HepG2 (cell line): ENCODE results near the gene ISOC2. TPM values are rescaled to one million over a fixed set of nuclear protein-coding genes. Genes with fewer than 3 reads are reported as not detected.
A peak's percentile ranks its signal among the peaks of the same experiment; 100 is the strongest.
"Not testable (repeated sequence)": the region's sequence is repeated elsewhere in the genome, so short reads cannot be mapped to it uniquely, and the experiment has no call there.

Experiments used
- ATAC-seq: fragments of 200-7000 bp; cut with Tn5 transposase; 3 replicates; pipeline ENCODE4 v1.9.1; 2020; ENCODE audit warnings: mild to moderate bottlenecking, moderate library complexity
- BruUV-seq: library from RNA; stranded (reverse); fragments of 400-500 nt; replicated peaks from 2 replicates; lab custom pipeline; 2021; lab: Mats Ljungman, UMichigan
- CTCF ChIA-PET: fragments of 300-600 bp; formaldehyde crosslinking; extraction: SDS; loops from one replicate; lab custom pipeline; 2021; ENCODE audit warnings: low total read pairs, inconsistent platforms, low intra/inter-chr PET ratio; lab: Yijun Ruan, JAX
- POLR2A ChIA-PET: fragments of 350-600 bp; sonication (Branson Sonifier 250); formaldehyde crosslinking; loops from one replicate; lab custom pipeline; 2020; ENCODE audit warnings: antibody characterized with exemption, inconsistent platforms; lab: Yijun Ruan, JAX
- DNase-seq: peaks from one replicate; pipeline ENCODE4 v3.0.0-alpha.2; 2015; ENCODE audit warnings: low spot score
- FAIRE-seq: peaks from 3 replicates; lab custom pipeline; 2011; peaks lifted over from hg19 to GRCh38; lab: Jason Lieb, UNC
- H2AFZ ChIP-seq: one replicate; pipeline ENCODE4 v1.6.1; 2011; ENCODE audit warnings: low read length, inconsistent platforms
- H3K27ac ChIP-seq: fragments of 300-600 bp; 3 replicates; pipeline ENCODE4 v1.8.0; 2011; ENCODE audit warnings: mixed run types, mild to moderate bottlenecking, mixed read lengths, low read length, inconsistent platforms; ENCODE audit not compliant: insufficient read depth; ENCODE audit errors: extremely low read length
- H3K27me3 ChIP-seq, 2 experiments: fragments of 200-600 bp in 1 of 2; 2 replicates in 1 of 2; 3 replicates in 1 of 2; pipeline versions ENCODE4 v1.6.0 to v1.8.0; 2011; ENCODE audit warnings: low read length in 2 of 2, mild to moderate bottlenecking in 2 of 2, moderate library complexity in 2 of 2, inconsistent platforms in 1 of 2; ENCODE audit not compliant: insufficient read depth in 2 of 2, control insufficient read depth in 1 of 2
- H3K36me3 ChIP-seq, 2 experiments: fragments of 200-600 bp in 1 of 2; replicated peaks in 1 of 2; 2 replicates in 1 of 2; 3 replicates in 1 of 2; pipeline versions ENCODE4 v1.5.1 to v1.8.0; 2011; ENCODE audit warnings: low read length in 2 of 2, inconsistent platforms in 1 of 2; ENCODE audit not compliant: insufficient read depth in 2 of 2, control insufficient read depth in 1 of 2
- H3K4me1 ChIP-seq: 2 replicates; pipeline ENCODE4 v1.5.1; 2012; ENCODE audit warnings: low read length, inconsistent platforms; ENCODE audit not compliant: insufficient read depth
- H3K4me2 ChIP-seq: 2 replicates; pipeline ENCODE4 v1.6.0; 2011; ENCODE audit warnings: low read depth, low read length, inconsistent platforms
- H3K4me3 ChIP-seq, 3 experiments: fragments of 200-600 bp in 1 of 3; sonication (generic), shearing (Covaris generic) in 1 of 3; replicated peaks in 1 of 3; 2 replicates each; pipeline ENCODE4 v1.5.1; 2011 to 2016; ENCODE audit warnings: low read length in 3 of 3, inconsistent platforms in 2 of 3, low read depth in 2 of 3, mild to moderate bottlenecking in 2 of 3, control low read depth in 1 of 3, mixed read lengths in 1 of 3; ENCODE audit not compliant: insufficient read depth in 1 of 3
- H3K79me2 ChIP-seq: one replicate; pipeline ENCODE4 v1.6.1; 2011; ENCODE audit warnings: low read length, inconsistent platforms; ENCODE audit not compliant: insufficient read depth
- H3K9ac ChIP-seq: 2 replicates; pipeline ENCODE4 v1.6.0; 2011; ENCODE audit warnings: mild to moderate bottlenecking, low read depth, low read length, inconsistent platforms; ENCODE audit not compliant: insufficient read depth
- H3K9me3 ChIP-seq: 2 replicates; pipeline ENCODE4 v1.5.1; 2012; ENCODE audit warnings: mild to moderate bottlenecking, low read length
- H4K20me1 ChIP-seq: 2 replicates; pipeline ENCODE4 v1.6.0; 2011; ENCODE audit warnings: inconsistent platforms, mild to moderate bottlenecking, low read length, moderate library complexity; ENCODE audit not compliant: insufficient read depth
- ATM ChIP-seq: fragments of 450-650 bp; IDR thresholded peaks from 2 replicates; pipeline ENCODE4 v1.7.1; 2017; ENCODE audit warnings: mild to moderate bottlenecking, borderline replicate concordance
- CENPX ChIP-seq: sonication (generic); formaldehyde crosslinking; IDR thresholded peaks from 2 replicates; pipeline ENCODE4 v1.9.0; 2021; ENCODE audit warnings: mild to moderate bottlenecking, missing genetic modification reagents, moderate library complexity
- DMAP1 ChIP-seq: IDR thresholded peaks from 2 replicates; pipeline ENCODE4 v1.6.1; 2016
- EHMT2 ChIP-seq: fragments of 200-600 bp; sonication (generic); IDR thresholded peaks from 2 replicates; pipeline ENCODE4 v1.7.0; 2017; ENCODE audit warnings: antibody characterized with exemption, low read depth, low read length, borderline replicate concordance
- MYNN ChIP-seq: sonication (generic); formaldehyde crosslinking; IDR thresholded peaks from 2 replicates; pipeline ENCODE4 v1.4.0; 2020; ENCODE audit warnings: mild to moderate bottlenecking, low read depth, missing genetic modification reagents
- SMAD1 ChIP-seq: sonication (generic); formaldehyde crosslinking; IDR thresholded peaks from 2 replicates; pipeline ENCODE4 v1.4.0; 2020; ENCODE audit warnings: missing genetic modification reagents, low read depth, mild to moderate bottlenecking, borderline replicate concordance
- ZKSCAN8 ChIP-seq: IDR thresholded peaks from 2 replicates; pipeline ENCODE4 v1.6.1; 2016; ENCODE audit warnings: borderline replicate concordance, missing genetic modification reagents, missing compliant biosample characterization
- ZMYM3 ChIP-seq: sonication (generic); formaldehyde crosslinking; IDR thresholded peaks from 2 replicates; pipeline ENCODE4 v1.5.1; 2020; ENCODE audit warnings: mild to moderate bottlenecking, missing genetic modification reagents
- ZNF10 ChIP-seq: sonication (generic); formaldehyde crosslinking; IDR thresholded peaks from 2 replicates; pipeline ENCODE4 v1.4.0; 2020; ENCODE audit warnings: mild to moderate bottlenecking, low read depth, missing genetic modification reagents, borderline replicate concordance
- ZNF121 ChIP-seq: sonication (generic); formaldehyde crosslinking; IDR thresholded peaks from 2 replicates; pipeline ENCODE4 v1.5.0; 2020; ENCODE audit warnings: mild to moderate bottlenecking, missing genetic modification reagents
- ZNF350 ChIP-seq: sonication (generic); formaldehyde crosslinking; IDR thresholded peaks from 2 replicates; pipeline ENCODE4 v1.4.0; 2020; ENCODE audit warnings: mild to moderate bottlenecking, low read depth, missing genetic modification reagents, borderline replicate concordance
- ZNF619 ChIP-seq: sonication (generic); formaldehyde crosslinking; IDR thresholded peaks from 2 replicates; pipeline ENCODE4 v1.4.0; 2020; ENCODE audit warnings: mild to moderate bottlenecking, missing genetic modification reagents
- ZNF629 ChIP-seq: sonication (generic); formaldehyde crosslinking; conservative IDR thresholded peaks from 2 replicates; pipeline ENCODE4 v1.5.0; 2020; ENCODE audit warnings: missing genetic modification reagents
- ZNF747 ChIP-seq: sonication (generic); formaldehyde crosslinking; IDR thresholded peaks from 2 replicates; pipeline ENCODE4 v1.8.1; 2023; ENCODE audit warnings: missing genetic modification reagents, mild to moderate bottlenecking, borderline replicate concordance
- ZSCAN21 ChIP-seq: sonication (generic); formaldehyde crosslinking; IDR thresholded peaks from 2 replicates; pipeline ENCODE4 v1.8.0; 2022; ENCODE audit warnings: mild to moderate bottlenecking, missing genetic modification reagents, moderate library complexity, borderline replicate concordance
- WGBS: methylation state at CpG from one replicate; pipeline ENCODE4 v1.1.6; 2017; ENCODE audit warnings: low lambda C conversion rate; 5-methylcytosine and 5-hydroxymethylcytosine counted together
- in situ Hi-C: cut with HindIII; loops from 2 replicates; pipeline ENCODE4 v1.10.0; 2017; ENCODE audit warnings: low pct_unique_long_range_greater_than_20kb; ENCODE audit not compliant: extremely low pct_ligation_motif_present
- intact Hi-C: fragments of 100-400 bp; cut with micrococcal nuclease; formaldehyde crosslinking; loops from one replicate; pipeline ENCODE4 v1.10.0; 2022; ENCODE audit not compliant: unreplicated experiment
- polyA plus RNA-seq, 8 experiments: library from polyadenylated mRNA; depleted of rRNA in 3 of 8; stranded (reverse) in 7 of 8; unstranded in 1 of 8; fragments of >200 nt; fragmentation: Illumina TruSeq in 4 of 8; extraction: Trizol in 4 of 8; gene quantifications; 2 replicates each; pipeline versions ENCODE4 v1.2.1 to v1.2.3, GENCODE V29; 2011 to 2016; ENCODE audit warnings: low read depth in 4 of 8, missing spikeins in 1 of 8, mixed read lengths in 1 of 8; ENCODE audit not compliant: insufficient read depth in 1 of 8
- total RNA-seq, 5 experiments: library from RNA; depleted of rRNA; stranded (reverse); fragments of >200 nt; fragmentation: Illumina TruSeq; extraction: Trizol; gene quantifications; 2 replicates each; pipeline ENCODE4 v1.2.3, GENCODE V29; 2016; ENCODE audit warnings: low read depth in 1 of 5
- TF ChIP-seq, protein P1 (sequence below): sonication (generic); formaldehyde crosslinking; IDR thresholded peaks from 2 replicates; pipeline ENCODE4 v1.9.0; 2022; ENCODE audit warnings: missing genetic modification reagents, mild to moderate bottlenecking, borderline replicate concordance

Gene ISOC2
- total and polyA plus RNA-seq, 2 of the 13 experiments (the other 11 are each of a cell fraction or from before 2014, with no cell fraction given): 76.8 to 105 TPM

DNA sequence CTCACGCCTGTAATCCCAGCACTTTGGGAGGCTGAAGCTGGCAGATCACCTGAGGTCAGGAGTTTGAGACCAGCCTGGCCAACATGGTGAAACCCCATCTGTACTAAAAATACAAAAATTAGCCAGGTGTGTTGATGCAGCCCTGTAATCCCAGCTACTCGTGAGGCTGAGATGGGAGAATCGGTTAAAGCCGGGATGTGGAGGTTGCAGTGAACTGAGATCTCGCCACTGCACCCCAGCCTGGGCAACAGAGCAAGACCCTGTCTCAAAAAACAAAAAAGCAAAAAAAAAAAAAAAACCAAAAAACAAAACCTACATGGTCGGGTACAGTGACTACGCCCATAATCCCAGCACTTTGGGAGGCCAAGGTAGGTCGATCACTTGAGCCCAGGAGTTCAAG lies 52.3 kb downstream of the ISOC2 start:
- H3K9ac ChIP-seq, H3K36me3 ChIP-seq, FAIRE-seq, BruUV-seq: not testable (repeated sequence)
- H3K4me1 ChIP-seq: peaks cover 26% of the 10 kb centered on the region
- TF ChIP-seq ZNF121 (CRISPR knock-in tag): peak; percentile 47; the same call in 1 of the 2 replicates
- TF ChIP-seq, all 625 proteins: peak for 1; not testable (repeated sequence) for 624
- H3K79me2 ChIP-seq: peaks cover 16% of the 10 kb centered on the region
- DNase-seq, H3K4me2 ChIP-seq, H3K27ac ChIP-seq, ATAC-seq, H3K4me3 ChIP-seq, H2AFZ ChIP-seq, CTCF ChIA-PET, H3K27me3 ChIP-seq, H3K9me3 ChIP-seq, intact Hi-C loops, H4K20me1 ChIP-seq: not testable (repeated sequence)
- POLR2A ChIA-PET: interaction anchor here (1.0 kb wide), 1 partner anchor 129 kb away, joined by 3 read pairs; the partner anchor contains the start of gene HSPBP1
- 71% methylated on average over 8 of the region's 8 CpGs for WGBS
- in situ Hi-C loops: loop anchor here (5.0 kb wide), 1 partner anchor 262 kb away; the partner anchor contains the start of gene TNNT1

DNA sequence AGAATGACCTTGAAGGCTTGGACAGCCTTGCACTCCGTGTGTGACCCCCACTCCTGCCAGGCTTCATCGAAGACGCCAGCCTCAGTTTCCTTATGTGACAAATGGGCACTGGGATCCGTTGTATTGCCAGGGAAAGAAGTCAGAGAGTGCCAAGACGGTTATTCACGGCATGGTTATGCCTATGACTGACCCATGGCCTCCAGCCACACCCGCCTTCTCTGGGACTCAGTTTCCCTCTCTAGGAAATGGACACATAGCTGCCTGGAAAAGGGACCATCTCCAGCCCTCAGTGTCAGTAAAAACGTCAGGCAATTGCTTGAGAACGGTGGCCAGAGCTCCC lies 52.9 kb downstream of the ISOC2 start:
- no TSS peak for BruUV-seq
- Histone ChIP-seq H3K27ac (peak overlapping the region; percentile 61), H2AFZ (no peak overlapping the region), H3K9ac (no peak overlapping the region), H3K9me3 (no peaks in the 10 kb centered on the region)
- WGBS: 80% methylated on average over 9 of the region's 9 CpGs
- intact Hi-C loops: no loop called here
- CTCF ChIA-PET: no interaction called here
- TF ChIP-seq CENPX (CRISPR knock-in tag): no peak
- no peak for TF ChIP-seq ZNF619 (CRISPR knock-in tag)
- peak; percentile 2; the same call in 1 of the 2 replicates for TF ChIP-seq SMAD1 (CRISPR knock-in tag)
- TF ChIP-seq ZNF350 (CRISPR knock-in tag): 0 out of 2 replicates have a peak, but pooled peaks have one; percentile 0
- TF ChIP-seq ZKSCAN8 (CRISPR knock-in tag): no peak
- 0 out of 2 replicates have a peak, but pooled peaks have one; percentile 14 for TF ChIP-seq ZSCAN21 (CRISPR knock-in tag)
- TF ChIP-seq ATM: no peak
- TF ChIP-seq EHMT2: peak; percentile 67; the same call in 1 of the 2 replicates
- no peak for TF ChIP-seq ZNF10 (CRISPR knock-in tag)
- TF ChIP-seq ZMYM3 (CRISPR knock-in tag): 0 out of 2 replicates have a peak, but pooled peaks have one; percentile 21
- TF ChIP-seq ZNF747: 0 out of 2 replicates have a peak, but pooled peaks have one; percentile 28
- TF ChIP-seq MYNN: no peak
- TF ChIP-seq, protein P1, sequence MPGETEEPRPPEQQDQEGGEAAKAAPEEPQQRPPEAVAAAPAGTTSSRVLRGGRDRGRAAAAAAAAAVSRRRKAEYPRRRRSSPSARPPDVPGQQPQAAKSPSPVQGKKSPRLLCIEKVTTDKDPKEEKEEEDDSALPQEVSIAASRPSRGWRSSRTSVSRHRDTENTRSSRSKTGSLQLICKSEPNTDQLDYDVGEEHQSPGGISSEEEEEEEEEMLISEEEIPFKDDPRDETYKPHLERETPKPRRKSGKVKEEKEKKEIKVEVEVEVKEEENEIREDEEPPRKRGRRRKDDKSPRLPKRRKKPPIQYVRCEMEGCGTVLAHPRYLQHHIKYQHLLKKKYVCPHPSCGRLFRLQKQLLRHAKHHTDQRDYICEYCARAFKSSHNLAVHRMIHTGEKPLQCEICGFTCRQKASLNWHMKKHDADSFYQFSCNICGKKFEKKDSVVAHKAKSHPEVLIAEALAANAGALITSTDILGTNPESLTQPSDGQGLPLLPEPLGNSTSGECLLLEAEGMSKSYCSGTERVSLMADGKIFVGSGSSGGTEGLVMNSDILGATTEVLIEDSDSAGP (CRISPR knock-in tag): peak; percentile 12; the same call in 1 of the 2 replicates
- TF ChIP-seq ZNF629 (CRISPR knock-in tag): peak; percentile 75; the same call in 1 of the 2 replicates
- TF ChIP-seq DMAP1 (CRISPR knock-in tag): no peak
- TF ChIP-seq, all 625 proteins: peak for 8
- DNase-seq (no peak), ATAC-seq (no peak), FAIRE-seq (no peak)
- POLR2A ChIA-PET: no interaction called here
- in situ Hi-C loops: loop anchor here (5.0 kb wide), 1 partner anchor 261 kb away; the partner anchor contains the start of gene TNNT1
- peaks cover 16% of the 10 kb centered on the region for H3K79me2 ChIP-seq
- H3K4me1 ChIP-seq: peaks cover 26% of the 10 kb centered on the region
- no peaks in the 10 kb centered on the region for H4K20me1 ChIP-seq
- H3K36me3 ChIP-seq: peaks cover 6 to 13% of the 10 kb centered on the region in 2 experiments; a peak in 4 of 5 replicates
- H3K4me3 ChIP-seq: peak overlapping the region in 1 of 3 experiments; percentile 83; a peak in 2 of 6 replicates
- H3K27me3 ChIP-seq: peaks cover 0 to 5% of the 10 kb centered on the region in 2 experiments; a peak in 1 of 5 replicates
- peak overlapping the region; percentile 57; the same call in 1 of the 2 replicates for H3K4me2 ChIP-seq
